Measurements from ENCODE around the gene EDIL3. TPM values are rescaled to one million over a fixed set of nuclear protein-coding genes. Genes with fewer than 3 reads are reported as not detected.

The EDIL3 gene
- total RNA-seq, 2 experiments from 2014 or later: not detected

GRCh38 chr5:84381502-84382362 is 2.9 kb downstream of the EDIL3 start:
- H3K4me1 ChIP-seq (ENCODE audit: insufficient read depth, low read length, poor library complexity, severe bottlenecking): no peaks in the 10 kb centered on the region
- H3K79me2 ChIP-seq (ENCODE audit: insufficient read depth, low read depth, low read length): no peaks in the 10 kb centered on the region
- no peak overlapping the region for H3K4me3 ChIP-seq (ENCODE audit: low read depth, low read length, poor library complexity, severe bottlenecking)
- no peak overlapping the region for H2AFZ ChIP-seq (ENCODE audit: low read length)
- no TSS peak for BruUV-seq (replicated peaks)
- no peak for TF ChIP-seq CTCF (conservative IDR thresholded peaks at IDR 0.05; ENCODE audit: low read length)
- no peak for TF ChIP-seq EZH2phosphoT487 (IDR thresholded peaks at IDR 0.05; ENCODE audit: borderline replicate concordance, low read depth, low read length)
- ChIA-PET POLR2A (no interaction called here), CTCF (ENCODE audit: unreplicated experiment) (no interaction called here)
- H3K4me2 ChIP-seq (ENCODE audit: low read length): no peak overlapping the region
- H3K9me3 ChIP-seq (ENCODE audit: low read length): no peaks in the 10 kb centered on the region
- H3K27ac ChIP-seq (ENCODE audit: low read depth, low read length, poor library complexity, severe bottlenecking): no peak overlapping the region
- no peaks in the 10 kb centered on the region for H4K20me1 ChIP-seq (ENCODE audit: insufficient read depth, low read length)
- H3K36me3 ChIP-seq (ENCODE audit: insufficient read depth, low read length): no peaks in the 10 kb centered on the region
- intact Hi-C loops (cut with micrococcal nuclease; ENCODE audit: unreplicated experiment): no loop called here
- DNase-seq (ENCODE audit: low spot score): no peak
- no peaks in the 10 kb centered on the region for H3K9me2 ChIP-seq (ENCODE audit: insufficient read depth, low read length)

- no TSS peak for BruUV-seq (replicated peaks)
- TF ChIP-seq EZH2phosphoT487 (IDR thresholded peaks at IDR 0.05; ENCODE audit: borderline replicate concordance, low read depth, low read length): no peak
- TF ChIP-seq CTCF (conservative IDR thresholded peaks at IDR 0.05; ENCODE audit: low read length): no peak
- H3K4me3 ChIP-seq (ENCODE audit: low read depth, low read length, poor library complexity, severe bottlenecking): no peak overlapping the region
- no peaks in the 10 kb centered on the region for H3K4me1 ChIP-seq (ENCODE audit: insufficient read depth, low read length, poor library complexity, severe bottlenecking)
- POLR2A ChIA-PET: interaction anchor here (1.4 kb wide), 1 partner anchor 9 kb away, joined by 3 read pairs; no protein-coding TSS in a partner anchor
- H3K27ac ChIP-seq (ENCODE audit: low read depth, low read length, poor library complexity, severe bottlenecking): no peak overlapping the region
- intact Hi-C loops (cut with micrococcal nuclease; ENCODE audit: unreplicated experiment): no loop called here
- no peaks in the 10 kb centered on the region for H3K79me2 ChIP-seq (ENCODE audit: insufficient read depth, low read depth, low read length)
- H4K20me1 ChIP-seq (ENCODE audit: insufficient read depth, low read length): no peaks in the 10 kb centered on the region
- H3K9me2 ChIP-seq (ENCODE audit: insufficient read depth, low read length): no peaks in the 10 kb centered on the region
- no peak for DNase-seq (ENCODE audit: low spot score)
- CTCF ChIA-PET (ENCODE audit: unreplicated experiment): no interaction called here
- H3K9me3 ChIP-seq (ENCODE audit: low read length): no peaks in the 10 kb centered on the region
- H2AFZ ChIP-seq (ENCODE audit: low read length): no peak overlapping the region
- H3K4me2 ChIP-seq (ENCODE audit: low read length): no peak overlapping the region
- no peaks in the 10 kb centered on the region for H3K36me3 ChIP-seq (ENCODE audit: insufficient read depth, low read length)
These were observed 4.9 kb downstream of the EDIL3 start for GRCh38 chr5:84379749-84380148.

DNA sequence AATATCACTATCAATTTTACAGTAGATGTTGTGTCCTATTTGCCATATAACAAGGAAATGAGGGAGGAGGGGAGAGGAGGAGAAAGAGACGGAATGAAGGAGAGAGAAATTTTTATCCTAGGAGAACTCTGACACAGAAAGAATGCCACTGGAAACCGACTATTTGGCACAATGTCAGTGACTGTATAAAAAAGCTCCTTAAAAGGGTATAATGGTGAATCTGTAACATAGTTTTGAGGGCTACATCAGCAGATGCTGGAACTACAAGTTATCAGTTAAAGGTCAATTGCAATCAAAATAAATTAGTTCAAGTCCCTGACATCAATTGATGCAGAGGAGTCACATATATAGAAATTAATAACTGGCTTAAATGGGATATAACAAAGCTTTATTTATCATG is 5.7 kb downstream of the EDIL3 start:
- H2AFZ ChIP-seq (ENCODE audit: low read length): no peak overlapping the region
- ChIA-PET POLR2A (no interaction called here), CTCF (ENCODE audit: unreplicated experiment) (no interaction called here)
- H3K4me1 ChIP-seq (ENCODE audit: insufficient read depth, low read length, poor library complexity, severe bottlenecking): no peaks in the 10 kb centered on the region
- intact Hi-C loops (cut with micrococcal nuclease; ENCODE audit: unreplicated experiment): no loop called here
- no peak for DNase-seq (ENCODE audit: low spot score)
- H3K79me2 ChIP-seq (ENCODE audit: insufficient read depth, low read depth, low read length): no peaks in the 10 kb centered on the region
- no TSS peak for BruUV-seq (replicated peaks)
- no peak for TF ChIP-seq CTCF (conservative IDR thresholded peaks at IDR 0.05; ENCODE audit: low read length)
- H4K20me1 ChIP-seq (ENCODE audit: insufficient read depth, low read length): no peaks in the 10 kb centered on the region
- no peak overlapping the region for H3K4me2 ChIP-seq (ENCODE audit: low read length)
- no peaks in the 10 kb centered on the region for H3K9me3 ChIP-seq (ENCODE audit: low read length)
- H3K9me2 ChIP-seq (ENCODE audit: insufficient read depth, low read length): no peaks in the 10 kb centered on the region
- no peak overlapping the region for H3K27ac ChIP-seq (ENCODE audit: low read depth, low read length, poor library complexity, severe bottlenecking)
- no peaks in the 10 kb centered on the region for H3K36me3 ChIP-seq (ENCODE audit: insufficient read depth, low read length)
- H3K4me3 ChIP-seq (ENCODE audit: low read depth, low read length, poor library complexity, severe bottlenecking): no peak overlapping the region
